Astrocyte (in vitro differentiated cells and primary cell): Measurements from ENCODE around the gene CCDC110.

ENCODE experiments used
- CTCF ChIP-seq: IDR thresholded peaks from 2 replicates; pipeline ENCODE4 v1.5.1; 2011; ENCODE audit warnings: low read depth, mild to moderate bottlenecking, inconsistent platforms, low read length, moderate library complexity; ENCODE audit not compliant: insufficient read depth
- EZH2 ChIP-seq: IDR thresholded peaks from 2 replicates; pipeline ENCODE4 v1.6.1; 2012; ENCODE audit warnings: mild to moderate bottlenecking, low read length, inconsistent platforms; ENCODE audit not compliant: insufficient read depth

GRCh38 chr4:185457136-185457535, 14.4 kb downstream of the CCDC110 start:
- TF ChIP-seq CTCF (no peak), EZH2 (no peak)
